Measurements from ENCODE around the gene ZNF169. TPM values are rescaled to one million over a fixed set of nuclear protein-coding genes. Genes with fewer than 3 reads are reported as not detected.

Gene ZNF169
- total and polyA plus RNA-seq, 2 of the 8 experiments (the other 6 are each of a cell fraction or from before 2014, with no cell fraction given), result 7.0 to 9.0 TPM

- TF ChIP-seq SP1 (IDR thresholded peaks at IDR 0.05; ENCODE audit: low read depth, low read length) (no peak), SIN3A (conservative IDR thresholded peaks at IDR 0.05 in 1 of 2, IDR thresholded peaks at IDR 0.05 in 1 of 2; ENCODE audit: low read depth in 1 of 2, low read length in 2 of 2) (no peak)
These were observed 30.5 kb upstream of the ZNF169 start (continued) for GRCh38 chr9:94228616-94229015.

Measured in H1 (cell line).